HCT116 (cell line): ENCODE data around the gene LNPEP. TPM values are rescaled to one million over a fixed set of nuclear protein-coding genes. Genes with fewer than 3 reads are reported as not detected.

Experiments used
- ATAC-seq: fragments of 200-7000 bp; cut with Tn5 transposase; 2 replicates; pipeline ENCODE4 v1.9.1; 2020; ENCODE audit warnings: mild to moderate bottlenecking, moderate library complexity
- BruUV-seq: library from RNA; stranded (reverse); fragments of 400-500 nt; replicated peaks from 2 replicates; lab custom pipeline; 2021; lab: Mats Ljungman, UMichigan
- CTCF ChIA-PET: fragments of 300-600 bp; sonication (Branson Sonifier 250); formaldehyde crosslinking; loops from one replicate; lab custom pipeline; 2021; ENCODE audit warnings: antibody characterized with exemption; lab: Charles Lee
- POLR2A ChIA-PET: fragments of 300-600, 350-600 bp; sonication (Branson Sonifier 250); formaldehyde crosslinking; loops from one replicate; lab custom pipeline; 2021; ENCODE audit warnings: antibody characterized with exemption; lab: Charles Lee
- RAD21 ChIA-PET, 2 experiments: fragments of 300-600 bp; sonication (Branson Sonifier 250); formaldehyde crosslinking; loops; one replicate each; lab custom pipeline; 2023; ENCODE audit warnings: low total read pairs in 2 of 2; ENCODE audit not compliant: uncharacterized antibody in 2 of 2, unreplicated experiment in 2 of 2, low non-redundant PET in 1 of 2; lab: Charles Lee
- DNase-seq: peaks from one replicate; pipeline ENCODE4 v3.0.0-alpha.2; 2010; ENCODE audit warnings: low read depth, low spot score
- H2AFZ ChIP-seq: fragments of 200-600 bp; shearing (Covaris generic), sonication (generic); 2 replicates; pipeline ENCODE4 v1.6.1; 2017; ENCODE audit warnings: low read depth, mixed run types, mixed read lengths, antibody characterized with exemption, low read length; ENCODE audit not compliant: poor library complexity, severe bottlenecking
- H3K27ac ChIP-seq: 2 replicates; pipeline ENCODE4 v1.5.1; 2012; ENCODE audit warnings: low read depth, low read length
- H3K27me3 ChIP-seq: fragments of 200-600 bp; sonication (generic); 2 replicates; pipeline ENCODE4 v1.6.1; 2016; ENCODE audit warnings: mixed run types, low read length, mixed read lengths; ENCODE audit not compliant: insufficient read depth
- H3K36me3 ChIP-seq, 2 experiments: fragments of 200-500 bp in 1 of 2; fragments of 200-600 bp in 1 of 2; sonication (Bioruptor generic) in 1 of 2; sonication (generic) in 1 of 2; 2 replicates each; pipeline versions ENCODE4 v1.5.1 to v1.6.1; 2014 to 2016; ENCODE audit warnings: low read length in 2 of 2, inconsistent platforms in 1 of 2, mixed read lengths in 1 of 2, mixed run types in 1 of 2; ENCODE audit not compliant: insufficient read depth in 2 of 2, control insufficient read depth in 1 of 2
- H3K4me1 ChIP-seq, 2 experiments: fragments of 200-600 bp in 1 of 2; sonication (generic) in 1 of 2; 2 replicates each; pipeline versions ENCODE4 v1.5.1 to v1.6.1; 2012 to 2017; ENCODE audit warnings: low read length in 2 of 2, inconsistent platforms in 1 of 2, mild to moderate bottlenecking in 1 of 2, mixed read lengths in 1 of 2, mixed run types in 1 of 2, moderate library complexity in 1 of 2; ENCODE audit not compliant: insufficient read depth in 2 of 2, control insufficient read depth in 1 of 2
- H3K4me2 ChIP-seq: fragments of 200-600 bp; sonication (generic); 2 replicates; pipeline ENCODE4 v1.6.1; 2017; ENCODE audit warnings: mixed run types, low read length, mixed read lengths
- H3K4me3 ChIP-seq, 2 experiments: fragments of 200-600 bp in 1 of 2; sonication (generic) in 1 of 2; replicated peaks in 1 of 2; 2 replicates each; pipeline ENCODE4 v1.5.1; 2011 to 2016; ENCODE audit warnings: low read length in 2 of 2, control low read depth in 1 of 2, low read depth in 1 of 2, mild to moderate bottlenecking in 1 of 2, mixed read lengths in 1 of 2, mixed run types in 1 of 2
- H3K79me2 ChIP-seq: fragments of 200-600 bp; sonication (generic); 2 replicates; pipeline ENCODE4 v1.6.1; 2017; ENCODE audit warnings: mild to moderate bottlenecking, mixed run types, low read length, moderate library complexity, mixed read lengths; ENCODE audit not compliant: insufficient read depth
- H3K9ac ChIP-seq: fragments of 200-600 bp; sonication (generic); 2 replicates; pipeline ENCODE4 v1.6.1; 2016; ENCODE audit warnings: low read length, mixed read lengths
- H3K9me2 ChIP-seq: fragments of 200-600 bp; sonication (generic), shearing (Covaris generic); 2 replicates; pipeline ENCODE4 v1.6.1; 2017; ENCODE audit warnings: mixed run types, mild to moderate bottlenecking, moderate library complexity; ENCODE audit not compliant: insufficient read depth
- H3K9me3 ChIP-seq, 2 experiments: fragments of 200-500 bp in 1 of 2; fragments of 200-600 bp in 1 of 2; sonication (Bioruptor generic) in 1 of 2; sonication (generic) in 1 of 2; 2 replicates each; pipeline ENCODE4 v1.6.1; 2014 to 2017; ENCODE audit warnings: low read length in 2 of 2, mixed read lengths in 2 of 2, inconsistent platforms in 1 of 2, low read depth in 1 of 2, mild to moderate bottlenecking in 1 of 2, mixed run types in 1 of 2, moderate library complexity in 1 of 2; ENCODE audit not compliant: control insufficient read depth in 1 of 2, insufficient read depth in 1 of 2
- H4K20me1 ChIP-seq: fragments of 200-600 bp; sonication (generic), shearing (Covaris generic); 2 replicates; pipeline ENCODE4 v1.6.1; 2017; ENCODE audit warnings: mixed run types, mild to moderate bottlenecking, moderate library complexity; ENCODE audit not compliant: insufficient read depth
- ATF3 ChIP-seq: IDR thresholded peaks from 2 replicates; pipeline ENCODE4 v1.6.1; 2012
- EZH2 ChIP-seq: fragments of 200-600 bp; sonication (generic); IDR thresholded peaks from 2 replicates; pipeline ENCODE4 v1.6.1; 2017; ENCODE audit warnings: antibody characterized with exemption, mixed run types
- EZH2phosphoT487 ChIP-seq: fragments of 200-600 bp; IDR thresholded peaks from 2 replicates; pipeline ENCODE4 v1.6.1; 2018; ENCODE audit warnings: antibody characterized with exemption, borderline replicate concordance
- JUND ChIP-seq: IDR thresholded peaks from 2 replicates; pipeline ENCODE4 v1.6.1; 2012
- MAX ChIP-seq: IDR thresholded peaks from 2 replicates; pipeline ENCODE4 v1.6.1; 2012
- RAD21 ChIP-seq: IDR thresholded peaks from 2 replicates; pipeline ENCODE4 v1.6.1; 2012; ENCODE audit warnings: low read depth, mild to moderate bottlenecking
- SP1 ChIP-seq: IDR thresholded peaks from 2 replicates; pipeline ENCODE4 v1.6.1; 2012; ENCODE audit warnings: low read depth
- TCF7L2 ChIP-seq: IDR thresholded peaks from 2 replicates; pipeline ENCODE4 v1.7.0; 2011; ENCODE audit warnings: borderline replicate concordance, inconsistent platforms; ENCODE audit not compliant: insufficient read depth, insufficient read length; ENCODE audit errors: extremely low read depth
- YY1 ChIP-seq: IDR thresholded peaks from 2 replicates; pipeline ENCODE4 v1.6.1; 2011; ENCODE audit warnings: low read length, low read depth, moderate library complexity, mild to moderate bottlenecking; ENCODE audit not compliant: insufficient replicate concordance; ENCODE audit errors: extremely low read depth
- ZFX ChIP-seq: fragments of 450-650 bp; IDR thresholded peaks from 2 replicates; pipeline ENCODE4 v1.6.1; 2017
- ZNF274 ChIP-seq: fragments of 200-500 bp; sonication (Bioruptor generic); IDR thresholded peaks from 2 replicates; pipeline ENCODE4 v1.6.1; 2014; ENCODE audit warnings: mild to moderate bottlenecking, low read depth, low read length, inconsistent platforms
- intact Hi-C: fragments of 100-400 bp; cut with micrococcal nuclease; formaldehyde crosslinking; loops from 2 replicates; pipeline ENCODE4 v1.10.0; 2022
- total RNA-seq: library from RNA; stranded (reverse); gene quantifications from one replicate; pipeline ENCODE4 v1.2.1, GENCODE V29; 2021; ENCODE audit not compliant: unreplicated experiment
- TF ChIP-seq, protein P1 (sequence below), 3 experiments: fragments of 200-600 bp in 1 of 3; sonication (generic) in 1 of 3; IDR thresholded peaks in 2 of 3; conservative IDR thresholded peaks in 1 of 3; 2 replicates each; pipeline ENCODE4 v1.5.1; 2012 to 2017; ENCODE audit warnings: low read depth in 2 of 3, low read length in 2 of 3, antibody characterized with exemption in 1 of 3, borderline replicate concordance in 1 of 3, control low read depth in 1 of 3, mild to moderate bottlenecking in 1 of 3, mixed read lengths in 1 of 3, mixed run types in 1 of 3, moderate library complexity in 1 of 3; ENCODE audit not compliant: insufficient read depth in 1 of 3
- TF ChIP-seq, protein P2 (sequence below): IDR thresholded peaks from 2 replicates; pipeline ENCODE4 v1.6.1; 2011; ENCODE audit warnings: mild to moderate bottlenecking, low read length, moderate library complexity; ENCODE audit not compliant: insufficient replicate concordance; ENCODE audit errors: extremely low read depth

Gene LNPEP
- total RNA-seq, 1 experiment from 2014 or later: 14.9 TPM

DNA sequence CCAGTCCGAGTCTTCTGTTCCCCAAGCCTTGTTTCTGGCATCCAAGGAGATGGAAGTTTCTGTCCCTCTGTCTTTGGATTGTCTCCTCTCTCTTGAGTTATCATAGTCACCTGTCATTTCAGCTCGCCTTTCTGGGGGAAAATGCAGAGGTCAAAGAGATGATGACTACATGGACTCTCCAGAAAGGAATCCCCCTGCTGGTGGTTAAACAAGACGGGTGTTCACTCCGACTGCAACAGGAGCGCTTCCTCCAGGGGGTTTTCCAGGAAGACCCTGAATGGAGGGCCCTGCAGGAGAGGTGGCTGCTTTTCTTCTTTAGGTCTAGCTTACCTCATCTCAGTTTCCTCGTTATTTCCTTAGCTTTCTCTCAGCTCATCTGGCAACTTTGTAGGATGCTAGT is 34.5 kb upstream of the LNPEP start:
- H3K27me3 ChIP-seq: no peaks in the 10 kb centered on the region
- ChIA-PET RAD21 (no interaction called here), POLR2A (no interaction called here), CTCF (interaction anchor here (1.3 kb wide), 1 partner anchor 149 kb away, joined by 3 read pairs; no protein-coding TSS in a partner anchor)
- no peaks in the 10 kb centered on the region for H3K9me3 ChIP-seq
- DNase-seq: no peak
- TF ChIP-seq, protein P1, sequence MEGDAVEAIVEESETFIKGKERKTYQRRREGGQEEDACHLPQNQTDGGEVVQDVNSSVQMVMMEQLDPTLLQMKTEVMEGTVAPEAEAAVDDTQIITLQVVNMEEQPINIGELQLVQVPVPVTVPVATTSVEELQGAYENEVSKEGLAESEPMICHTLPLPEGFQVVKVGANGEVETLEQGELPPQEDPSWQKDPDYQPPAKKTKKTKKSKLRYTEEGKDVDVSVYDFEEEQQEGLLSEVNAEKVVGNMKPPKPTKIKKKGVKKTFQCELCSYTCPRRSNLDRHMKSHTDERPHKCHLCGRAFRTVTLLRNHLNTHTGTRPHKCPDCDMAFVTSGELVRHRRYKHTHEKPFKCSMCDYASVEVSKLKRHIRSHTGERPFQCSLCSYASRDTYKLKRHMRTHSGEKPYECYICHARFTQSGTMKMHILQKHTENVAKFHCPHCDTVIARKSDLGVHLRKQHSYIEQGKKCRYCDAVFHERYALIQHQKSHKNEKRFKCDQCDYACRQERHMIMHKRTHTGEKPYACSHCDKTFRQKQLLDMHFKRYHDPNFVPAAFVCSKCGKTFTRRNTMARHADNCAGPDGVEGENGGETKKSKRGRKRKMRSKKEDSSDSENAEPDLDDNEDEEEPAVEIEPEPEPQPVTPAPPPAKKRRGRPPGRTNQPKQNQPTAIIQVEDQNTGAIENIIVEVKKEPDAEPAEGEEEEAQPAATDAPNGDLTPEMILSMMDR (IDR thresholded peaks at IDR 0.05 in 2 of 3, conservative IDR thresholded peaks at IDR 0.05 in 1 of 3; ENCODE audit: borderline replicate concordance in 1 of 3, insufficient read depth in 1 of 3, low read depth in 2 of 3, low read length in 2 of 3): peak in 2 of 3 experiments; percentile 8 to 33; a peak in 2 of 6 replicates
- TF ChIP-seq MAX (no peak), YY1 (no peak)
- no peaks in the 10 kb centered on the region for H3K4me1 ChIP-seq
- no peak overlapping the region for H3K4me3 ChIP-seq
- H3K9me2 ChIP-seq: no peaks in the 10 kb centered on the region
- H3K9ac ChIP-seq: no peak overlapping the region
- no peaks in the 10 kb centered on the region for H4K20me1 ChIP-seq
- no peaks in the 10 kb centered on the region for H3K79me2 ChIP-seq
- BruUV-seq: no TSS peak
- no peaks in the 10 kb centered on the region for H3K36me3 ChIP-seq
- no peak overlapping the region for H2AFZ ChIP-seq
- intact Hi-C loops: no loop called here
- H3K27ac ChIP-seq: no peak overlapping the region
- peak; percentile 54; the same call in 1 of the 2 replicates for ATAC-seq
- H3K4me2 ChIP-seq: no peak overlapping the region

DNA sequence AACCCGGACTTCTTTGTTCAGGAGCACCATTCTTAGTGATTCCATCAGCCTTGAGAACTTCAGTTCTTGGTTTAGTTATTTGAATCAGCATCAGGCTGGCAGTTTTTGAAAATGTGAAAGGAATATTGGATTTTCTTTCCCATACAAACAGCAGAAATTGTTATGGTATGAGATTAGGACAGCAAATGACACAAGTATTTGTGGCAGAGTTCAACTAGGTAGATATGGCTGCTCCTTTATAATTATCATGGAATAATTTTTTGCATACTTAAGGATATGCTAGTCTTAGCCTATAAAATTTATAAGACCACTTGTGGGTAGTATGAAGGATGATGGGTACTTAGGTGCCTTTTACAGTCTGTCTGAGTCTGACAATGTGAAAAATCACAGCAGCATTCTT is 34.0 kb upstream of the LNPEP start:
- POLR2A ChIA-PET: no interaction called here
- no peak for DNase-seq
- Histone ChIP-seq H4K20me1 (no peaks in the 10 kb centered on the region), H3K4me2 (no peak overlapping the region), H3K4me3 (no peak overlapping the region), H3K4me1 (no peaks in the 10 kb centered on the region), H3K27me3 (no peaks in the 10 kb centered on the region), H3K9ac (no peak overlapping the region), H3K79me2 (no peaks in the 10 kb centered on the region), H3K36me3 (no peaks in the 10 kb centered on the region), H3K9me2 (no peaks in the 10 kb centered on the region), H3K9me3 (no peaks in the 10 kb centered on the region), H3K27ac (no peak overlapping the region), H2AFZ (no peak overlapping the region)
- intact Hi-C loops: no loop called here
- no peak for ATAC-seq
- no TSS peak for BruUV-seq
- CTCF ChIA-PET: interaction anchor here (1.3 kb wide), 1 partner anchor 150 kb away, joined by 3 read pairs; no protein-coding TSS in a partner anchor
- TF ChIP-seq ZNF274 (no peak), SP1 (no peak), RAD21 (no peak), EZH2 (no peak), TCF7L2 (no peak), JUND (no peak), MAX (no peak), ZFX (no peak), EZH2phosphoT487 (no peak), ATF3 (no peak), YY1 (no peak)
- TF ChIP-seq, protein P2, sequence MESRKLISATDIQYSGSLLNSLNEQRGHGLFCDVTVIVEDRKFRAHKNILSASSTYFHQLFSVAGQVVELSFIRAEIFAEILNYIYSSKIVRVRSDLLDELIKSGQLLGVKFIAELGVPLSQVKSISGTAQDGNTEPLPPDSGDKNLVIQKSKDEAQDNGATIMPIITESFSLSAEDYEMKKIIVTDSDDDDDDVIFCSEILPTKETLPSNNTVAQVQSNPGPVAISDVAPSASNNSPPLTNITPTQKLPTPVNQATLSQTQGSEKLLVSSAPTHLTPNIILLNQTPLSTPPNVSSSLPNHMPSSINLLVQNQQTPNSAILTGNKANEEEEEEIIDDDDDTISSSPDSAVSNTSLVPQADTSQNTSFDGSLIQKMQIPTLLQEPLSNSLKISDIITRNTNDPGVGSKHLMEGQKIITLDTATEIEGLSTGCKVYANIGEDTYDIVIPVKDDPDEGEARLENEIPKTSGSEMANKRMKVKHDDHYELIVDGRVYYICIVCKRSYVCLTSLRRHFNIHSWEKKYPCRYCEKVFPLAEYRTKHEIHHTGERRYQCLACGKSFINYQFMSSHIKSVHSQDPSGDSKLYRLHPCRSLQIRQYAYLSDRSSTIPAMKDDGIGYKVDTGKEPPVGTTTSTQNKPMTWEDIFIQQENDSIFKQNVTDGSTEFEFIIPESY: no peak
- RAD21 ChIA-PET: no interaction called here
